Skeletal muscle tissue (tissue), 4 donors: ENCODE data around the gene PARD3B. TPM values are rescaled to one million over a fixed set of nuclear protein-coding genes. Genes with fewer than 3 reads are reported as not detected.

Experiments used
- H3K27ac ChIP-seq: one replicate; pipeline ENCODE4 v1.7.0; 2013; ENCODE audit warnings: mild to moderate bottlenecking, low read depth, low read length, inconsistent platforms
- H3K27me3 ChIP-seq, 3 donors: one replicate each; pipeline ENCODE4 v1.7.0; 2013; ENCODE audit warnings: low read length in 3 of 3; ENCODE audit not compliant: control insufficient read depth in 3 of 3, insufficient read depth in 3 of 3
- H3K36me3 ChIP-seq, 3 donors: one replicate each; pipeline ENCODE4 v1.7.0; 2013; ENCODE audit warnings: low read length in 3 of 3; ENCODE audit not compliant: control insufficient read depth in 3 of 3, insufficient read depth in 3 of 3
- H3K4me1 ChIP-seq, 3 donors: one replicate each; pipeline ENCODE4 v1.7.0; 2013; ENCODE audit warnings: low read length in 3 of 3, mild to moderate bottlenecking in 3 of 3; ENCODE audit not compliant: control insufficient read depth in 3 of 3, insufficient read depth in 3 of 3
- H3K4me3 ChIP-seq, 3 donors: one replicate each; pipeline ENCODE4 v1.7.0; 2013; ENCODE audit warnings: low read length in 3 of 3
- H3K9ac ChIP-seq, 3 donors: one replicate each; pipeline ENCODE4 v1.7.0; 2013; ENCODE audit warnings: low read length in 3 of 3, mild to moderate bottlenecking in 3 of 3, moderate library complexity in 2 of 3, low read depth in 1 of 3
- H3K9me3 ChIP-seq, 3 donors: one replicate each; pipeline ENCODE4 v1.7.0; 2013; ENCODE audit warnings: low read length in 3 of 3; ENCODE audit not compliant: control insufficient read depth in 3 of 3
- total RNA-seq: library from RNA; depleted of rRNA; stranded (reverse); fragments of >200 nt; gene quantifications from one replicate; pipeline ENCODE4 v1.2.3, GENCODE V29; 2014
- donor health status: Osteomylitis.

The PARD3B gene
- total RNA-seq, 1 donor from 2014 or later: 19.8 TPM

DNA sequence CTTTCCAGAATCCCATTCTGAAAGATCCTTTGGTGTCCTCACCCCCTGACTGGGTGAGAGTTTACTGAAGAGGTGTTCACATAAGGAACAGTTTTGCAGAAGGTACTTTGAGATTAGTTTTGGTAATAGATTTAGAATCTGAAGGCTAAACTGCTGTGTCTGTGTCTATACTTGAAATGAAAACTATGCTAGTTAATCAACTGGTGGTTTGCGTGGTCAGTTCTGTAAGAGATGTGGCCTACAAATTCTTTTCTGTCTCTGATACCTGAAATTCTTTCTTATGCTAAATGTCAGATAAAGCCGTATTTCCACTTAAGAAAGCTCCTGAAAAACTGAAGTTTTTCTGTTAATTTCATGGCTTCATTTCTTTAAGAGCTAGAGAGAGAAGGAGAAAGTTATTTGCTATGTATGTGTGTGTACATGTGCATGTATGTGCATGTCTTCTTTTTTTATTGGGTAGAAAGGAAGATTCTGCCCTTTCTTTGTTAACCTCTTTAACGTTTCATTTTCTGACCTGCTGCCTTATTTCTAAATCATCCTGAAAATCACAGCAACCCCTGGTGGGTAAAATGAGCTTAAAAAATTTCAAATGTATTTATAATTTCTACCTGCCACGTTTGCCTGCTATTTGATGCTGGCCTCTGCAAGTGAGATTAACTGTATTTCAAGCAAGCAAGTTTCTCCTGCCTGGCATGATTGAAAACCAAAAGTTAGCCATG is 585.0 kb downstream of the PARD3B start:
- no peak overlapping the region for H3K9ac ChIP-seq
- H3K4me1 ChIP-seq: peaks cover 0 to 2% (median 0%) of the 10 kb centered on the region in 3 donors
- H3K4me3 ChIP-seq: no peak overlapping the region
- no peak overlapping the region for H3K27ac ChIP-seq
- H3K9me3 ChIP-seq: no peaks in the 10 kb centered on the region
- peaks cover 0 to 3% (median 0%) of the 10 kb centered on the region in 3 donors for H3K36me3 ChIP-seq
- no peaks in the 10 kb centered on the region for H3K27me3 ChIP-seq

DNA sequence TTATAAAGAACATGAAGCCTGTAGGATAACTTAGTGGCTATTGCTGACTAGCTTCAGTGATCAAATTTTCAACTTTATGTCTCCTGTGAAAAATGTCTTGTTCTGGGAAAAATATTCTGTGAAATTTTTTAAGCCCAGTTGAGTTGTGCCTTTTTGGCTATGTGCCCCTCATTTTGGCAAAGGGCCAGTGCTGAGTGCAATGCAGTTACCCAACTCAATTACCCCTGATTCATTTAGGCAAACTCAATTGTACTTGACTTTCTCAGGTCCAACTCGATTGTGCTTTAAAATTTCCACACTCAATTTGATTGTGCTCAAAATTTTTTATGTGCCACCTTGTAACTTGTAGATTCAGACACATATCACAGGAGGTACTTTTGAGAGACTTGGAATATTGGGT is 588.3 kb downstream of the PARD3B start:
- H3K4me1 ChIP-seq: peaks cover 0 to 2% (median 0%) of the 10 kb centered on the region in 3 donors
- no peaks in the 10 kb centered on the region for H3K36me3 ChIP-seq
- no peak overlapping the region for H3K27ac ChIP-seq
- H3K9ac ChIP-seq: no peak overlapping the region
- H3K27me3 ChIP-seq: no peaks in the 10 kb centered on the region
- H3K4me3 ChIP-seq: no peak overlapping the region
- no peaks in the 10 kb centered on the region for H3K9me3 ChIP-seq

DNA sequence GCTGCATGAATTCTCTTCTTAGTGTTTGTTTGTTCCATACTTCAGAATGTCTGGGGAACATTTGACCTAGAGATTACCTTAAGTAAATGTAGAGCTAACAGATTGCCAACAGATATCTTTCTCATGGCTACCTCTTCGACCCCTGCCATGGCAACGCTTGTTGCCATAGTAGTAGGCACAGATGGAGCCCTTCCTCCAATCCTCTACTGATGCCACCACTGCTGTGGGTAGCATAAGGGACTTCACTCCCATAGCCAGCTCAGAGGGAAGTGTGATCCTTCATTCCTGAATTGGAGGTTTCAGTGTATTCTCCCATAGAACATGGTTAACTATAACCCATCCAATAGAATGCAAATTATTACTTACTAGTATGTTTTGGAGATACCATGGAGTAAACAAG is 593.5 kb downstream of the PARD3B start:
- no peaks in the 10 kb centered on the region for H3K27me3 ChIP-seq
- no peaks in the 10 kb centered on the region for H3K36me3 ChIP-seq
- H3K4me3 ChIP-seq: no peak overlapping the region
- no peak overlapping the region for H3K9ac ChIP-seq
- no peaks in the 10 kb centered on the region for H3K9me3 ChIP-seq
- no peaks in the 10 kb centered on the region for H3K4me1 ChIP-seq
- no peak overlapping the region for H3K27ac ChIP-seq

DNA sequence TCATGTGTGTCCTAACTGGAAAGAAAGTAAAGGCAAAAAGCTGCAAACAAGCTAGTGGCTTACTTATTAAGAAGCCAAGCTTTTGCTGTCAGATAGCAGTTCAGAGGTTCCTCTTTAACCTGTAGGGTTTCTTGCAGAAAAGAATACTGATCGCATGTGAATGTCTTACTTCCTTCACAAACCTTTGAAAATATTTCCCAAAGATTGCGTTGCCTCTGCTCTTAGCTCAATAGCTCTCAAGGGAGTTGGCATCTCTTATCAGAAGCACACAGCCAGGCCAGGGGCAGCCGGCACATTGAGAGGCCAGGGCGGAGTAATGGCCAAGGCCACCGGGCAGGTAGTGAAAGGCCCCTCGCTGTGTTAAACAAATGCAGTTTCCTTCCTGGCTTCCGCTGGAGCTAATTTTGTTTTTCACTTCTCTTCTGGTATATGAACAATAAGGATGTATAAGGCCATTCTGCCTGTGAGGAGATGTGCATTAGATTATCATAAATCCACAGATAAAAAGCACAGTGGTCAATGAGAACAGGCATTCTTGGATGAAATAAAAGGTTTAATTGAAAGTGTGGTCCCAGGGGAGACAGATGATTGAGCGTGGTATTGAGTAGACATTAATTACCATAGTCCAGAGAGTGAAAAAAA is 594.7 kb downstream of the PARD3B start:
- H3K9me3 ChIP-seq: no peaks in the 10 kb centered on the region
- no peaks in the 10 kb centered on the region for H3K4me1 ChIP-seq
- H3K9ac ChIP-seq: no peak overlapping the region
- no peak overlapping the region for H3K4me3 ChIP-seq
- no peaks in the 10 kb centered on the region for H3K27me3 ChIP-seq
- H3K36me3 ChIP-seq: no peaks in the 10 kb centered on the region
- H3K27ac ChIP-seq: no peak overlapping the region

DNA sequence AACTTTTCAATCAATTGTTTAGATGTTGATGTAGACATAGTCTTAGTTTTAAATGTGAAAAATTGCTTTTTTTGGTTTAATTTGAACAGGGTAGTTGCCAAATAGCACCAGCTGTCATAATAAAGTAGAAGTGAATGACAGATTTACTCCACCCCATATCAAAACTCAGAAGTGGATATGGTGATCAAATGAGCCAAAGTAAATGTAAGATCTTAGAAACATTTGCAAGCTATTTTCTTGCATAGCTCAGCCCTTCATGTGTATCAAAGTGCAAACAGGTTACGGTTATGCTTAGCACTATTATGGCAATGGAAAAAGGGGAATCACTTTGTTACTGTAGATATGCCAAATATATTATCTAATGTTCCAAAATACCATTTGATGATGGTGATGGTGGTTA is 596.1 kb downstream of the PARD3B start:
- no peaks in the 10 kb centered on the region for H3K27me3 ChIP-seq

GRCh38 chr2:205145888-205146287 is 600.6 kb downstream of the PARD3B start:
- Histone ChIP-seq H3K36me3 (no peaks in the 10 kb centered on the region), H3K4me1 (no peaks in the 10 kb centered on the region), H3K4me3 (no peak overlapping the region), H3K9ac (no peak overlapping the region), H3K9me3 (no peaks in the 10 kb centered on the region), H3K27me3 (no peaks in the 10 kb centered on the region), H3K27ac (no peak overlapping the region)

More for the DNA sequence above, 596.1 kb downstream of the PARD3B start:
- H3K9me3 ChIP-seq: no peaks in the 10 kb centered on the region
- H3K27ac ChIP-seq: no peak overlapping the region
- no peak overlapping the region for H3K4me3 ChIP-seq
- no peaks in the 10 kb centered on the region for H3K36me3 ChIP-seq
- H3K9ac ChIP-seq: no peak overlapping the region
- H3K4me1 ChIP-seq: no peaks in the 10 kb centered on the region

DNA sequence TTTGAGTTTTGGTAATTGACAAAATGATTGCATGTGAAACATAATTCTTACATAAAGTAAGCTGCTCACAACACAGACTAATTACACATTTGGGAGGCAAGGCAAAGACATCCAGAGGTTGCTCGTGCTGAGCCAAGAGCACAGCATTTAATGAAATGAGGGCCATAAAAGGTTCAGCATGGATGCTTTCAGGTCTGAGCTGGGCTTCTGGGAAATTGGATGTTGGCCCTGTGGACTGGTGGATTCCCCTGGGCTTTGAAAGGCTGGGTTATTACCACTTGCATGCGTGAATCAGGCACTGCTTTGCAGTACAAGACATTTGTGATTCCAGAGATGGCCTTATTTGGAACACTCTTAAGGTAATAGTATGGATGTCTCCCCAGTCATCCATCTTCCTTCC is 603.5 kb downstream of the PARD3B start:
- Histone ChIP-seq H3K4me3 (no peak overlapping the region), H3K27me3 (no peaks in the 10 kb centered on the region), H3K4me1 (no peaks in the 10 kb centered on the region), H3K36me3 (no peaks in the 10 kb centered on the region), H3K9me3 (no peaks in the 10 kb centered on the region), H3K9ac (no peak overlapping the region), H3K27ac (no peak overlapping the region)

- H3K36me3 ChIP-seq: peaks cover 0 to 3% (median 0%) of the 10 kb centered on the region in 3 donors
- H3K27ac ChIP-seq: no peak overlapping the region
- no peaks in the 10 kb centered on the region for H3K9me3 ChIP-seq
- H3K4me1 ChIP-seq: no peaks in the 10 kb centered on the region
- H3K27me3 ChIP-seq: no peaks in the 10 kb centered on the region
- H3K4me3 ChIP-seq: no peak overlapping the region
- no peak overlapping the region for H3K9ac ChIP-seq
Observed at GRCh38 chr2:205156457-205156856, 611.2 kb downstream of the PARD3B start.

DNA sequence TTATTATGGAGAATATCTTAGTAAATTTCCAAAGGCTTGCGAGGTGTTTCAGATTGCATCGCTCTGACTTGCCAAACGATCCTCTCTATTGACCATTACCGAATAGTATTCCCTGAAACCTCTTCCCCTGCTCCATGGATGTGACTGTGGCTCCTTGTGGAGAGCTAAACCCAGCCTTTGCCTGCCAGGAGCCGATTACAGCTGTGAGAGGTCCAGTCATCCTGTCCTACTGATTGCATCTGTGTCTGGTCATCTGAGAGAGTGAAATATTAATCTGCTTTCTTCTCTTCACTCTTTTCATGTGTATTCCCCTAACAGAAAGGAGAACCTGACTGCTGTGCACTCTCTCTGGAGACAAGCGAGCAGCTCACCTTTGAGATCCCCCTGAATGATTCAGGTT is 613.1 kb downstream of the PARD3B start:
- Histone ChIP-seq H3K4me3 (no peak overlapping the region), H3K4me1 (no peaks in the 10 kb centered on the region), H3K27me3 (no peaks in the 10 kb centered on the region), H3K9ac (no peak overlapping the region), H3K27ac (no peak overlapping the region), H3K36me3 (peaks cover 0 to 3% (median 0%) of the 10 kb centered on the region in 3 donors), H3K9me3 (no peaks in the 10 kb centered on the region)

DNA sequence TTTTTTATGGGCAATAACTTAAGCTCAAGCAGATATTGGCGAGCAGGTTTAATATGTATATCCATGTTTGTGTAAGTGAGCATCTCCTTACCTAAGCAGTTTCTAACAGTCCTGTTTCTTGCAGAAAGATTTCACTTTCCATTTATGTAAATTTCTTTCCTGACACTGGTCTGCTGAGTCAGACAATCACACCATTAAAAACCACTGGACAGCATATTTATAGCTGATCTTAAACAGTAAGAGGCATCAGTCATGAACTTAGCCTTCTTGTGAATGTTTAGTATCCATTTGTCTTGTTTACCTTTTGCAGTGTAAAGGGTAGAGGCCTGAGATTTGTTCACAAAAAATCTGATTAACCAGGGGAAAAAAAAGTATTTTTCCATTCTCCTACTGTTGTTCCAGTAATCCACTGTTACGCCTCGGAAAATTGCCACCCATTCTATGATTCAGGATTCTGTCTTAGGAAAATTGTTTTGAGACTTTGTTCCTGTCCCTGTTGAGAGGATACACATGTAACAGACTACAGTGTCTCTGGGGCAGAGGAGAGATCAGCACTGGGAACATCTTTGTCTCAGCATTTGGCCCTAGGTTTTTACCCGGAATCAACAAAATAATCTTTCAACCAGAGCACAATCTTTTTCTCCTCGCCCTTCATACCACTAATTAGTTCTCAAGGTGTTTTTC is 616.0 kb downstream of the PARD3B start:
- H3K4me1 ChIP-seq: no peaks in the 10 kb centered on the region
- H3K27me3 ChIP-seq: no peaks in the 10 kb centered on the region
- H3K9me3 ChIP-seq: no peaks in the 10 kb centered on the region
- H3K27ac ChIP-seq: no peak overlapping the region
- no peak overlapping the region for H3K9ac ChIP-seq
- peaks cover 0 to 3% (median 0%) of the 10 kb centered on the region in 3 donors for H3K36me3 ChIP-seq
- H3K4me3 ChIP-seq: no peak overlapping the region
